Ectodermal cell (in vitro differentiated cells): ENCODE results near the gene CYB5D1.

Source experiments
- H3K27ac ChIP-seq: 2 replicates; pipeline ENCODE4 v1.7.0; 2013; ENCODE audit warnings: mild to moderate bottlenecking, low read depth, low read length; ENCODE audit not compliant: insufficient read depth, poor library complexity, severe bottlenecking
- H3K27me3 ChIP-seq: 2 replicates; pipeline ENCODE4 v1.7.0; 2013; ENCODE audit warnings: mild to moderate bottlenecking, low read length; ENCODE audit not compliant: insufficient read depth, control insufficient read depth, poor library complexity, severe bottlenecking
- H3K36me3 ChIP-seq: one replicate; pipeline ENCODE4 v1.7.0; 2013; ENCODE audit warnings: low read length; ENCODE audit not compliant: control insufficient read depth, insufficient read depth
- H3K4me1 ChIP-seq: one replicate; pipeline ENCODE4 v1.7.0; 2013; ENCODE audit warnings: low read length; ENCODE audit not compliant: control insufficient read depth, insufficient read depth
- H3K4me3 ChIP-seq: 2 replicates; pipeline ENCODE4 v1.7.0; 2013; ENCODE audit warnings: low read depth, low read length, control low read depth; ENCODE audit not compliant: insufficient read depth
- H3K9me3 ChIP-seq: 2 replicates; pipeline ENCODE4 v1.7.0; 2013; ENCODE audit warnings: mild to moderate bottlenecking, low read length, moderate library complexity; ENCODE audit not compliant: control insufficient read depth
- WGBS, 2 experiments: methylation state at CpG; one replicate each; pipeline ENCODE4 v1.1.7; 2013; ENCODE audit warnings: missing lambda C conversion rate in 2 of 2; 5-methylcytosine and 5-hydroxymethylcytosine counted together

Gene CYB5D1

GRCh38 chr17:7845359-7846062 is 12.3 kb upstream of the CYB5D1 start:
- Histone ChIP-seq H3K4me1 (peaks cover 12% of the 10 kb centered on the region), H3K9me3 (no peaks in the 10 kb centered on the region), H3K27ac (no peak overlapping the region), H3K36me3 (peaks cover 45% of the 10 kb centered on the region), H3K4me3 (peak overlapping the region; percentile 77), H3K27me3 (no peaks in the 10 kb centered on the region)
- WGBS, 2 experiments, result 90 to 92% methylated on average over 15 of the region's 15 CpGs

DNA sequence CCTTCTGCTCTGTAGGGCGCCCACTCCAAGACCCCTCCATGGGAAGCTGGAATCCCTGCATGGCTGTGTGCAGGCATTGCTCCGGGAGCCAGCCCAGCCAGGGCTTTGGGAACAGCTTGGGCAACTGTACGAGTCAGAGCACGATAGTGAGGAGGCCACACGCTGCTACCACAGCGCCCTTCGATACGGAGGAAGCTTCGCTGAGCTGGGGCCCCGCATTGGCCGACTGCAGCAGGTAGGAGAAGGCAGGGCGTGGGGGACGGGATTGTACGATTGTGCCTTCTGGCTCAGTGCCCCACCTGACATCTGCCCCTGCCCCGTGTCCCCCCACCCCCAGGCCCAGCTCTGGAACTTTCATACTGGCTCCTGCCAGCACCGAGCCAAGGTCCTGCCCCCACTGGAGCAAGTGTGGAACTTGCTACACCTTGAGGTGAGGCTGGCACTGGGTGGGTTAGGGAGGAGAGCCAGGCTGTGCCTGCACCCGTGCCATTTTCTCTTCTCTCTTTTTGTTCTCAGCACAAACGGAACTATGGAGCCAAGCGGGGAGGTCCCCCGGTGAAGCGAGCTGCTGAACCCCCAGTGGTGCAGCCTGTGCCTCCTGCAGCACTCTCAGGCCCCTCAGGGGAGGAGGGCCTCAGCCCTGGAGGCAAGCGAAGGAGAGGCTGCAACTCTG is 11.6 kb upstream of the CYB5D1 start:
- peaks cover 41% of the 10 kb centered on the region for H3K36me3 ChIP-seq
- H3K27me3 ChIP-seq, result no peaks in the 10 kb centered on the region
- H3K4me3 ChIP-seq, result no peak overlapping the region
- H3K27ac ChIP-seq, result no peak overlapping the region
- 94 to 95% methylated on average over 22 of the region's 22 CpGs for WGBS, 2 experiments
- no peaks in the 10 kb centered on the region for H3K9me3 ChIP-seq
- H3K4me1 ChIP-seq, result peaks cover 5% of the 10 kb centered on the region

- Histone ChIP-seq H3K4me1 (peaks cover 11% of the 10 kb centered on the region), H3K36me3 (peaks cover 42% of the 10 kb centered on the region), H3K27me3 (no peaks in the 10 kb centered on the region), H3K27ac (no peak overlapping the region), H3K4me3 (no peak overlapping the region), H3K9me3 (no peaks in the 10 kb centered on the region)
- 93 to 94% methylated on average over 34 of the region's 34 CpGs for WGBS, 2 experiments
Measured at GRCh38 chr17:7846765-7847661, 10.8 kb upstream of the CYB5D1 start.

DNA sequence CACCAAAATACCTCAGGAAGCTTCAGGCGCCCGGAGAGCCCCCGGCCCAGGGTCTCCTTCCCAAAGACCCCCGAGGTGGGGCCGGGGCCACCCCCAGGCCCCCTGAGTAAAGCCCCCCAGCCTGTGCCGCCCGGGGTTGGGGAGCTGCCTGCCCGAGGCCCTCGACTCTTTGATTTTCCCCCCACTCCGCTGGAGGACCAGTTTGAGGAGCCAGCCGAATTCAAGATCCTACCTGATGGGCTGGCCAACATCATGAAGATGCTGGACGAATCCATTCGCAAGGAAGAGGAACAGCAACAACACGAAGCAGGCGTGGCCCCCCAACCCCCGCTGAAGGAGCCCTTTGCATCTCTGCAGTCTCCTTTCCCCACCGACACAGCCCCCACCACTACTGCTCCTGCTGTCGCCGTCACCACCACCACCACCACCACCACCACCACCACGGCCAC is 9.6 kb upstream of the CYB5D1 start:
- peaks cover 53% of the 10 kb centered on the region for H3K36me3 ChIP-seq
- WGBS, 2 experiments, result 92 to 93% methylated on average over 20 of the region's 20 CpGs

DNA sequence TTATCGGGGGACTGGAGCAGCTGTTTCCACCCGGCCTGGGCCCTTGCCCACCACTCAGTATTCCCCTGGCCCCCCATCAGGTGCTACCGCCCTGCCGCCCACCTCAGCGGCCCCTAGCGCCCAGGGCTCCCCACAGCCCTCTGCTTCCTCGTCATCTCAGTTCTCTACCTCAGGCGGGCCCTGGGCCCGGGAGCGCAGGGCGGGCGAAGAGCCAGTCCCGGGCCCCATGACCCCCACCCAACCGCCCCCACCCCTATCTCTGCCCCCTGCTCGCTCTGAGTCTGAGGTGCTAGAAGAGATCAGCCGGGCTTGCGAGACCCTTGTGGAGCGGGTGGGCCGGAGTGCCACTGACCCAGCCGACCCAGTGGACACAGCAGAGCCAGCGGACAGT is 9.1 kb upstream of the CYB5D1 start:
- peaks cover 54% of the 10 kb centered on the region for H3K36me3 ChIP-seq
- H3K4me1 ChIP-seq, result peaks cover 17% of the 10 kb centered on the region
- H3K27ac ChIP-seq, result no peak overlapping the region
- no peak overlapping the region for H3K4me3 ChIP-seq
- WGBS, 2 experiments, result 97% methylated on average over 21 of the region's 21 CpGs
- no peaks in the 10 kb centered on the region for H3K9me3 ChIP-seq
- no peaks in the 10 kb centered on the region for H3K27me3 ChIP-seq

More for the DNA sequence above, 9.6 kb upstream of the CYB5D1 start:
- H3K27ac ChIP-seq, result no peak overlapping the region
- no peaks in the 10 kb centered on the region for H3K27me3 ChIP-seq
- H3K4me3 ChIP-seq, result no peak overlapping the region
- peaks cover 13% of the 10 kb centered on the region for H3K4me1 ChIP-seq
- H3K9me3 ChIP-seq, result no peaks in the 10 kb centered on the region

- Histone ChIP-seq H3K9me3 (no peaks in the 10 kb centered on the region), H3K4me1 (peaks cover 22% of the 10 kb centered on the region), H3K27ac (no peak overlapping the region), H3K4me3 (no peak overlapping the region), H3K36me3 (peaks cover 54% of the 10 kb centered on the region), H3K27me3 (no peaks in the 10 kb centered on the region)
- 93 to 95% methylated on average over 35 of the region's 35 CpGs for WGBS, 2 experiments
Measured at GRCh38 chr17:7849130-7849750, 8.6 kb upstream of the CYB5D1 start.

DNA sequence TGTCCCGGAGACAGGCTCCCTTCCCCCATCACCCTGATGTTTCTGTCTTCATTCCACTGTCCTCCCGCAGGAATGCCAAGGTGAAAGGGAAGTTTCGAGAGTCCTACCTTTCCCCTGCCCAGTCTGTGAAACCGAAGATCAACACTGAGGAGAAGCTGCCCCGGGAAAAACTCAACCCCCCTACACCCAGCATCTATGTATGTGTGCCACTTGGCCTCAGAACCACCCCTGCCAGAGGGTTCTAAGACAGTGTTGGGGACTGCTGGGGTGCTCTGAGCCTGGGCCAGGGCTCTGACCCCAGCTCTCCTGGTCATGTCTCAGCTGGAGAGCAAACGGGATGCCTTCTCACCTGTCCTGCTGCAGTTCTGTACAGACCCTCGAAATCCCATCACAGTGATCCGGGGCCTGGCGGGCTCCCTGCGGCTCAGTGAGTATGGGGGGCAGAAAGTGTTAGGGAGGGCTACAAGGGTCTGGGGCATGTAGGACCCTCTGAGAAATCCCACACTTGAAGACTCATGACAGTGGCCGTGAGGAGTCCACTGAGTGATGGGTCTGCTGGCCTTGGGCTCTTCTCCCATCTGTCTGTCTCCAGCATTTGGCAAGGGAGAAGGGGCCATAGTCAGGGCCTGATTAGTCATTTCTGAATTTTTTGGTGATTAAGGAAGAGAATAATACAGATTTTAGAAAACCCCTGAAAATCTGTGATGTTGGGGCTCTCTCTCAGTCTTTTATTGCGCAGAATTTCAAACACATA is 7.9 kb upstream of the CYB5D1 start:
- no peaks in the 10 kb centered on the region for H3K27me3 ChIP-seq
- no peaks in the 10 kb centered on the region for H3K9me3 ChIP-seq
- H3K27ac ChIP-seq, result no peak overlapping the region
- peaks cover 54% of the 10 kb centered on the region for H3K36me3 ChIP-seq
- WGBS, 2 experiments, result 95% methylated on average over 12 of the region's 12 CpGs
- H3K4me1 ChIP-seq, result peaks cover 22% of the 10 kb centered on the region
- no peak overlapping the region for H3K4me3 ChIP-seq

DNA sequence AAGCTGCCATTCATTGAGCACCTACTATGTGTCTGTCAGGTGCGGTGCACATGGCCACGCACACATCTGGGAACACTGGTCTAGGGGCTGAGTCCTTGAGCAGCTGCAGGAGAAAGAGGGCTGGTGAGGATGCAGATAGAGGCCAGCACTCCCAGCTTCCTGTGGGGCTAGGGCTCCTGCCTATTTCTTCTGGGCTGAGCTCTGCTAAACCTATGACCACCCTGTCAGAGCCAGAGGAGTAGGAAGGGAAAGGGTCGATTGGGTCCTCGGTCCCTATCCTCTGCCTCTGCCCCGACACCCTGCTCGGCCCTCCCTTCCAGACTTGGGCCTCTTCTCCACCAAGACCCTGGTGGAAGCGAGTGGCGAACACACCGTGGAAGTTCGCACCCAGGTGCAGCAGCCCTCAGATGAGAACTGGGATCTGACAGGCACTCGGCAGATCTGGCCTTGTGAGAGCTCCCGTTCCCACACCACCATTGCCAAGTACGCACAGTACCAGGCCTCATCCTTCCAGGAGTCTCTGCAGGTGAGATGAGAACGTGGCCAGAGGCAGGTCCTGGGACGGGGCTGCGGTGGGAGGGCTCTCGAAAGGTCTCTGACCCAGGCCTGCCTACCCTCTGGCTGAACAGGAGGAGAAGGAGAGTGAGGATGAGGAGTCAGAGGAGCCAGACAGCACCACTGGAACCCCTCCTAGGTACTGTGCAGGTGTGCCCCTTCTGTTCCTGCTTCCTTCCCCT is 6.9 kb upstream of the CYB5D1 start:
- Histone ChIP-seq H3K4me3 (no peak overlapping the region), H3K36me3 (peaks cover 51% of the 10 kb centered on the region), H3K27me3 (no peaks in the 10 kb centered on the region), H3K27ac (no peak overlapping the region), H3K4me1 (peaks cover 18% of the 10 kb centered on the region), H3K9me3 (no peaks in the 10 kb centered on the region)
- WGBS, 2 experiments, result 93 to 94% methylated on average over 17 of the region's 17 CpGs
